ENCODE data around the gene GTF3C5. TPM values are rescaled to one million over a fixed set of nuclear protein-coding genes. Genes with fewer than 3 reads are reported as not detected.

GTF3C5 gene, protein sequence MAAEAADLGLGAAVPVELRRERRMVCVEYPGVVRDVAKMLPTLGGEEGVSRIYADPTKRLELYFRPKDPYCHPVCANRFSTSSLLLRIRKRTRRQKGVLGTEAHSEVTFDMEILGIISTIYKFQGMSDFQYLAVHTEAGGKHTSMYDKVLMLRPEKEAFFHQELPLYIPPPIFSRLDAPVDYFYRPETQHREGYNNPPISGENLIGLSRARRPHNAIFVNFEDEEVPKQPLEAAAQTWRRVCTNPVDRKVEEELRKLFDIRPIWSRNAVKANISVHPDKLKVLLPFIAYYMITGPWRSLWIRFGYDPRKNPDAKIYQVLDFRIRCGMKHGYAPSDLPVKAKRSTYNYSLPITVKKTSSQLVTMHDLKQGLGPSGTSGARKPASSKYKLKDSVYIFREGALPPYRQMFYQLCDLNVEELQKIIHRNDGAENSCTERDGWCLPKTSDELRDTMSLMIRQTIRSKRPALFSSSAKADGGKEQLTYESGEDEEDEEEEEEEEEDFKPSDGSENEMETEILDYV
- total RNA-seq (2021) (79.6 and 107 TPM in 2 replicates), Bru-seq, nascent RNA (percentile 82 among the genes with signal in this experiment), BruChase-seq, experiment 1, labeled RNA remaining after a 2-hour chase (percentile 76 among the genes with signal in this experiment), BruChase-seq, experiment 2, labeled RNA remaining after a 6-hour chase (percentile 86 among the genes with signal in this experiment)
- long read RNA-seq, transcript GTF3C5-202 (11 exons, 2,406 nt) = major isoform, 20 of 31 reads
- long read RNA-seq, transcript GTF3C5-204 (12 exons, 2,110 nt) = minor isoform, 6 of 31 reads
- long read RNA-seq, partial matches to known transcripts = 4 of 31 reads
- long read RNA-seq, other reads (novel, unspliced or antisense) = 1 of 31 reads

GRCh38 chr9:133030317-133031129 lies at the start of gene GTF3C5:
TSS of gene GTF3C5 (plus strand) at chr9:133030997. CDS start at chr9:133031012, 15 bp downstream.
- H3K4me1 ChIP-seq (replicated peaks; ENCODE audit: insufficient read depth) = peaks cover 25% of the 10 kb centered on the region
- no peaks in the 10 kb centered on the region for H3K9me3 ChIP-seq (ENCODE audit: insufficient read depth, low read depth)
- peak within 1 kb of the TSS; percentile 95 for H3K4me2 ChIP-seq
- H3K27me3 ChIP-seq (ENCODE audit: insufficient read depth, low read depth) = no peaks in the 10 kb centered on the region
- CTCF ChIA-PET = interaction anchor here (0.6 to 1.2 kb wide), 7 partner anchors 8 to 484 kb away, joined by 3 to 6 read pairs (median 3); no protein-coding TSS in a partner anchor
- intact Hi-C loops (cut with micrococcal nuclease; ENCODE audit: unreplicated experiment) = loop anchor here (1.0 to 5.0 kb wide), 3 partner anchors 72 to 307 kb away; partner anchors contain the start of gene SURF6
- no peaks in the 10 kb centered on the region for H3K9me2 ChIP-seq (ENCODE audit: insufficient read depth)
- peaks cover 19% of the 10 kb centered on the region; the same call in 1 of the 2 replicates for H3F3A ChIP-seq (ENCODE audit: insufficient read depth, low read depth)
- peaks cover 55% of the 10 kb centered on the region for H3K79me2 ChIP-seq (ENCODE audit: low read depth)
- 0 out of 2 replicates have a peak, but pooled peaks cover 12% of the 10 kb centered on the region for H3K36me3 ChIP-seq (ENCODE audit: low read depth)
- peak; percentile 94 to 98 for DNase-seq
- peak within 1 kb of the TSS; percentile 57 for H3K27ac ChIP-seq
- POLR2A ChIA-PET (ENCODE audit: unreplicated experiment) = interaction anchor here (0.5 to 1.0 kb wide), 25 partner anchors 9 to 1485 kb away, joined by 3 to 42 read pairs (median 4); partner anchors contain the start of genes CACFD1, DDX31, GFI1B and GTF3C4
- H4K20me1 ChIP-seq (ENCODE audit: insufficient read depth) = peaks cover 11% of the 10 kb centered on the region; the same call in 1 of the 2 replicates
- H3K4me3 ChIP-seq = peak within 1 kb of the TSS; percentile 76
- TF ChIP-seq CTCF (conservative IDR thresholded peaks at IDR 0.05) (no peak), EZH2 (IDR thresholded peaks at IDR 0.05; ENCODE audit: low read depth) (no peak)
- H2AFZ ChIP-seq = peak within 1 kb of the TSS; percentile 89
- TSS peak; percentile 79 for BruUV-seq (replicated peaks)

GRCh38 chr9:132982458-132982857 lies 48.3 kb upstream of the GTF3C5 start:
- Histone ChIP-seq H2AFZ (no peak overlapping the region), H3K27me3 (ENCODE audit: insufficient read depth, low read depth) (peaks cover 96% of the 10 kb centered on the region), H3K4me2 (no peak overlapping the region), H3K79me2 (ENCODE audit: low read depth) (no peaks in the 10 kb centered on the region), H3K27ac (no peak overlapping the region), H3K36me3 (ENCODE audit: low read depth) (no peaks in the 10 kb centered on the region), H4K20me1 (ENCODE audit: insufficient read depth) (no peaks in the 10 kb centered on the region), H3K9me3 (ENCODE audit: insufficient read depth, low read depth) (no peaks in the 10 kb centered on the region), H3K4me1 (replicated peaks; ENCODE audit: insufficient read depth) (no peaks in the 10 kb centered on the region), H3K9me2 (ENCODE audit: insufficient read depth) (no peaks in the 10 kb centered on the region), H3F3A (ENCODE audit: insufficient read depth, low read depth) (no peaks in the 10 kb centered on the region), H3K4me3 (no peak overlapping the region)
- intact Hi-C loops (cut with micrococcal nuclease; ENCODE audit: unreplicated experiment) = no loop called here
- TF ChIP-seq EZH2 (IDR thresholded peaks at IDR 0.05; ENCODE audit: low read depth) (no peak), CTCF (conservative IDR thresholded peaks at IDR 0.05) (no peak)
- no TSS peak for BruUV-seq (replicated peaks)
- CTCF ChIA-PET = no interaction called here
- POLR2A ChIA-PET (ENCODE audit: unreplicated experiment) = interaction anchor here (0.6 to 0.7 kb wide), 2 partner anchors 97 to 297 kb away, joined by 6 to 24 read pairs; no protein-coding TSS in a partner anchor
- no peak for DNase-seq

Measured in PC-9 (cell line).